Measurements from ENCODE around the gene SERPINA4.
A peak's percentile ranks its signal among the peaks of the same experiment; 100 is the strongest.
"Not testable (repeated sequence)": the region's sequence is repeated elsewhere in the genome, so short reads cannot be mapped to it uniquely, and the experiment has no call there.

Gene SERPINA4

DNA sequence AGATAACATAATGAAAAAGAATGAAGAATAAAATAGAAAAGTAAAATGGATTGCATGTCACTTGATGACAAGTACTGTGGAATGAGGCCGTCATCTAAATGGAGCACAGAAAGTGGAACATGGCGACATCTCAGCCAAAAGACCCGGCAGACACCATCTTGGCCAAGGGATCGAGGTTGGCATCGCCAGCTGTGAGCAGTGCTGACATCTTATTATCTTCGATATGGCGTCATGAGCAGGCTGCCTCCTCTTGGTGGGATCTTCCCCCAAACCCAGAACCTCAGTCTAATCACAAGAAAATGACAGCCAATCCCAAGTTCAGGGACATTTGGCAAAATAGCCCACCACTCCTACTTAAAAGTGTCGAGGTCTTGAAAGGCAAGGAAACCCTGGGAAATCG, 35.1 kb downstream of the SERPINA4 start:
- H3K4me3 ChIP-seq (ENCODE audit: low read depth in 1 of 2, low read length in 2 of 2) = no peak overlapping the region
- no peaks in the 10 kb centered on the region for H3K36me3 ChIP-seq (ENCODE audit: control insufficient read depth in 1 of 2, insufficient read depth in 2 of 2, low read length in 2 of 2)
- H3K4me1 ChIP-seq (ENCODE audit: control insufficient read depth in 1 of 2, insufficient read depth in 2 of 2, low read length in 2 of 2) = peaks cover 29 to 34% of the 10 kb centered on the region in 2 donors
- H3K9me3 ChIP-seq (ENCODE audit: control insufficient read depth in 1 of 2, low read length in 2 of 2) = no peaks in the 10 kb centered on the region
- no peaks in the 10 kb centered on the region for H3K27me3 ChIP-seq (ENCODE audit: control insufficient read depth in 1 of 2, insufficient read depth in 2 of 2, low read length in 2 of 2)
- H3K9ac ChIP-seq (ENCODE audit: low read depth in 1 of 2, low read length in 2 of 2) = no peak overlapping the region
- H3K27ac ChIP-seq (ENCODE audit: low read depth, low read length) = no peak overlapping the region

DNA sequence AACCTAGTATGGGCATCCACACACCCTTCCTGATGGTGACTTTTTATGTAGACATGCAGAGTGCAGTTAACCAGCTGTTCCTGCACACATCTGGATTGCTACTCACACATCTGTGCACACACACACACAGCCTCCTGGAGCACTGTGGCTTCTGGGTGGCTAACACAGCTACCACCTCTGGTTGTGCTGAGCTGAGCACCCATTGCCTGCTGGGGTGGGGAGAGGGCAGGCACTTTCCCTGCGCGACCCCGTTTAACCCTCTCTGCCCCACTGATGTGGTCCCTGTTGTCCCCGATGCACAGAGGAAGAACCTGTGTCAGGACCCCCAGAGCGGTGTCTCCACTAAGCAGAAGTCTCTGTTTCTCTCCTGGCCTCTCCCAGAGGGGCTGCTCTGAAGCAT, 36.5 kb downstream of the SERPINA4 start:
- no peaks in the 10 kb centered on the region for H3K36me3 ChIP-seq (ENCODE audit: control insufficient read depth in 1 of 2, insufficient read depth in 2 of 2, low read length in 2 of 2)
- no peak overlapping the region for H3K9ac ChIP-seq (ENCODE audit: low read depth in 1 of 2, low read length in 2 of 2)
- H3K27ac ChIP-seq (ENCODE audit: low read depth, low read length) = no peak overlapping the region
- no peak overlapping the region for H3K4me3 ChIP-seq (ENCODE audit: low read depth in 1 of 2, low read length in 2 of 2)
- H3K27me3 ChIP-seq (ENCODE audit: control insufficient read depth in 1 of 2, insufficient read depth in 2 of 2, low read length in 2 of 2) = no peaks in the 10 kb centered on the region
- H3K4me1 ChIP-seq (ENCODE audit: control insufficient read depth in 1 of 2, insufficient read depth in 2 of 2, low read length in 2 of 2) = peaks cover 37 to 43% of the 10 kb centered on the region in 2 donors
- no peaks in the 10 kb centered on the region for H3K9me3 ChIP-seq (ENCODE audit: control insufficient read depth in 1 of 2, low read length in 2 of 2)

DNA sequence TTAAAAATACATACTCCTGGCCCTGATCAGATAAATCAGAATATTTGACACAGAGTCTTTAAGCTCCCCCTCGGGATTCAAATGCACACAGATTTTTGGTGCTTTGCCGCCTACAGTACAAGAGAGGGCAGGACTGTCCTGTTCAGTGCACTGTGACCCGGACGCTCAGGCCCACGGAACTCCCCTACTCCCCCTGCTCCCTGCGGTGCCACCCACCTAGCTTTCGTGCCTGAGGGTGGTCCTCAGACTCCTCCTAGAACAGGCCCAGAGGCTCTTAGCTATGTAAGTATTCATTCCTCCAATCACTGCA, 37.2 kb downstream of the SERPINA4 start:
- Histone ChIP-seq H3K27me3 (ENCODE audit: control insufficient read depth in 1 of 2, insufficient read depth in 2 of 2, low read length in 2 of 2) (no peaks in the 10 kb centered on the region), H3K27ac (ENCODE audit: low read depth, low read length) (peak overlapping the region; percentile 58), H3K4me1 (ENCODE audit: control insufficient read depth in 1 of 2, insufficient read depth in 2 of 2, low read length in 2 of 2) (peaks cover 37 to 43% of the 10 kb centered on the region in 2 donors), H3K4me3 (ENCODE audit: low read depth in 1 of 2, low read length in 2 of 2) (peak overlapping the region in 1 of 2 donors; percentile 19), H3K9ac (ENCODE audit: low read depth in 1 of 2, low read length in 2 of 2) (peak overlapping the region in 1 of 2 donors; percentile 52), H3K9me3 (ENCODE audit: control insufficient read depth in 1 of 2, low read length in 2 of 2) (no peaks in the 10 kb centered on the region), H3K36me3 (ENCODE audit: control insufficient read depth in 1 of 2, insufficient read depth in 2 of 2, low read length in 2 of 2) (no peaks in the 10 kb centered on the region)

GRCh38 chr14:94598816-94599655, 37.8 kb downstream of the SERPINA4 start:
- Histone ChIP-seq H3K4me1 (ENCODE audit: control insufficient read depth in 1 of 2, insufficient read depth in 2 of 2, low read length in 2 of 2) (peaks cover 37 to 43% of the 10 kb centered on the region in 2 donors), H3K36me3 (ENCODE audit: control insufficient read depth in 1 of 2, insufficient read depth in 2 of 2, low read length in 2 of 2) (no peaks in the 10 kb centered on the region), H3K9ac (ENCODE audit: low read depth in 1 of 2, low read length in 2 of 2) (peak overlapping the region in 1 of 2 donors; percentile 52), H3K27ac (ENCODE audit: low read depth, low read length) (peak overlapping the region; percentile 58), H3K4me3 (ENCODE audit: low read depth in 1 of 2, low read length in 2 of 2) (peak overlapping the region in 1 of 2 donors; percentile 19), H3K27me3 (ENCODE audit: control insufficient read depth in 1 of 2, insufficient read depth in 2 of 2, low read length in 2 of 2) (no peaks in the 10 kb centered on the region), H3K9me3 (ENCODE audit: control insufficient read depth in 1 of 2, low read length in 2 of 2) (no peaks in the 10 kb centered on the region)

DNA sequence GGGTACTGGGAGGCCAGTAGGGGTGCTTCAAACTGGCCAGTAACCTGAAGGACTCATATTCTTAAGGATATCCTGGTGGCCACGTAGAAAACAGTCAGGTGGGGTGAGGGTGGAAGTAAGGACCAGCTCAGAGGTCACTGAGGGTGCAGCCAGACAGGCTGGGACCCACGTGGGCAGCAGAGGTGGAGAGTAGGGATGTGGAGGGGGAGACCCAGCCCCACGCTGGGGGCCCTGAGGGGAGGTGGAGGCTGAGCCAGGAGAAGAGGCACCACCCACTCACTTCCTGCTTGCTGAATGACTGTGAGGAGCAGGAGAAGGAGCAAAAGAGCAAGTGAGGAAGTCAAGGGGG, 38.4 kb downstream of the SERPINA4 start:
- H3K9me3 ChIP-seq (ENCODE audit: control insufficient read depth in 1 of 2, low read length in 2 of 2) = no peaks in the 10 kb centered on the region
- H3K4me3 ChIP-seq (ENCODE audit: low read depth in 1 of 2, low read length in 2 of 2) = no peak overlapping the region
- H3K27ac ChIP-seq (ENCODE audit: low read depth, low read length) = peak overlapping the region; percentile 44
- H3K9ac ChIP-seq (ENCODE audit: low read depth in 1 of 2, low read length in 2 of 2) = peak overlapping the region in 1 of 2 donors; percentile 52
- no peaks in the 10 kb centered on the region for H3K27me3 ChIP-seq (ENCODE audit: control insufficient read depth in 1 of 2, insufficient read depth in 2 of 2, low read length in 2 of 2)
- no peaks in the 10 kb centered on the region for H3K36me3 ChIP-seq (ENCODE audit: control insufficient read depth in 1 of 2, insufficient read depth in 2 of 2, low read length in 2 of 2)
- H3K4me1 ChIP-seq (ENCODE audit: control insufficient read depth in 1 of 2, insufficient read depth in 2 of 2, low read length in 2 of 2) = peaks cover 37 to 43% of the 10 kb centered on the region in 2 donors

- Histone ChIP-seq H3K4me1 (ENCODE audit: control insufficient read depth in 1 of 2, insufficient read depth in 2 of 2, low read length in 2 of 2) (peaks cover 37 to 43% of the 10 kb centered on the region in 2 donors), H3K27me3 (ENCODE audit: control insufficient read depth in 1 of 2, insufficient read depth in 2 of 2, low read length in 2 of 2) (no peaks in the 10 kb centered on the region), H3K9me3 (ENCODE audit: control insufficient read depth in 1 of 2, low read length in 2 of 2) (no peaks in the 10 kb centered on the region), H3K9ac (ENCODE audit: low read depth in 1 of 2, low read length in 2 of 2) (no peak overlapping the region), H3K36me3 (ENCODE audit: control insufficient read depth in 1 of 2, insufficient read depth in 2 of 2, low read length in 2 of 2) (no peaks in the 10 kb centered on the region), H3K4me3 (ENCODE audit: low read depth in 1 of 2, low read length in 2 of 2) (no peak overlapping the region), H3K27ac (ENCODE audit: low read depth, low read length) (no peak overlapping the region)
These were observed 38.9 kb downstream of the SERPINA4 start for GRCh38 chr14:94600148-94600545.

GRCh38 chr14:94601884-94602391, 40.7 kb downstream of the SERPINA4 start:
- Histone ChIP-seq H3K4me3 (ENCODE audit: low read depth in 1 of 2, low read length in 2 of 2) (no peak overlapping the region), H3K9ac (ENCODE audit: low read depth in 1 of 2, low read length in 2 of 2) (no peak overlapping the region), H3K4me1 (ENCODE audit: control insufficient read depth in 1 of 2, insufficient read depth in 2 of 2, low read length in 2 of 2) (peaks cover 37 to 43% of the 10 kb centered on the region in 2 donors), H3K36me3 (ENCODE audit: control insufficient read depth in 1 of 2, insufficient read depth in 2 of 2, low read length in 2 of 2) (no peaks in the 10 kb centered on the region), H3K27ac (ENCODE audit: low read depth, low read length) (no peak overlapping the region), H3K27me3 (ENCODE audit: control insufficient read depth in 1 of 2, insufficient read depth in 2 of 2, low read length in 2 of 2) (no peaks in the 10 kb centered on the region), H3K9me3 (ENCODE audit: control insufficient read depth in 1 of 2, low read length in 2 of 2) (no peaks in the 10 kb centered on the region)

DNA sequence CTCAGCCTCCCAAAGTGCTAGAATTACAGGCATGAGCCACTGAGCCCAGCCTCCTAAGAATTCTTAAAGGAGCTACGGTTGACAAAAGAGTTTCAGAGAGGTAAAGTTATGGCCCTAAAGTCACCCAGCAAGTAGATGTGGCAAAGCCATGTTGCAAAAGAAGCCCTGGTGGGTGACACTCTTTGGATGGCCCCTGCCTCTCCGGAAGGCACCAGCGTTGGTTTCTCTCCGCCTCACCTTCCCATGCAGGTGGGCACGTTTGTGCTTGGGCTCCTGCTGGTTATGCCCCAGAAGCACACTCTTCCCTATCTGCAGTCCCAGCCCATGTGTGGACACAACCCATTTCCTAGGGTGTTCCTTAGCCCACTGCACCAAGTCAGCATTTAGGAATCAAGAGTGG, 41.5 kb downstream of the SERPINA4 start:
- Histone ChIP-seq H3K36me3 (ENCODE audit: control insufficient read depth in 1 of 2, insufficient read depth in 2 of 2, low read length in 2 of 2) (no peaks in the 10 kb centered on the region), H3K27ac (ENCODE audit: low read depth, low read length) (no peak overlapping the region), H3K9ac (ENCODE audit: low read depth in 1 of 2, low read length in 2 of 2) (no peak overlapping the region), H3K27me3 (ENCODE audit: control insufficient read depth in 1 of 2, insufficient read depth in 2 of 2, low read length in 2 of 2) (no peaks in the 10 kb centered on the region), H3K4me3 (ENCODE audit: low read depth in 1 of 2, low read length in 2 of 2) (no peak overlapping the region), H3K4me1 (ENCODE audit: control insufficient read depth in 1 of 2, insufficient read depth in 2 of 2, low read length in 2 of 2) (peaks cover 37 to 43% of the 10 kb centered on the region in 2 donors), H3K9me3 (ENCODE audit: control insufficient read depth in 1 of 2, low read length in 2 of 2) (no peaks in the 10 kb centered on the region)

DNA sequence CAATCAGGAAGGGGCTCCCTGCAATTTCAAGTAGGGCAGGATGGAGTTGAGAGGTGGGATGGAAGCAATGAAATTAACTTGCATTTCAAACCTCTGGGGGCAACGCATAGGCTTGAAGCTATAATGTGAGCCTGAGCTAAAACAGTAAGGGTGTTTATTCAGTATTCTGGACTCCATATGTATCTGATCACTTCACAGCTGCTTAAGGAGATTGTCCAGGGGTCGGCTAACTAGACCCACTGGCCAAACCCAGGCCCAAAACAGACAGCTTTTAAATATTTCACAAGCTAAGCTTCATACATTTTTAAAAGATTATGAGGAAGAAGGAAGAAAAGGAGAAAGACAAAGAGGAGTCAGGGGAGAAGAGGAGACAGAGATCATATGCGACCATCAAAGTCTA, 44.1 kb downstream of the SERPINA4 start:
- no peaks in the 10 kb centered on the region for H3K27me3 ChIP-seq (ENCODE audit: control insufficient read depth in 1 of 2, insufficient read depth in 2 of 2, low read length in 2 of 2)
- no peaks in the 10 kb centered on the region for H3K36me3 ChIP-seq (ENCODE audit: control insufficient read depth in 1 of 2, insufficient read depth in 2 of 2, low read length in 2 of 2)
- peaks cover 15 to 17% of the 10 kb centered on the region in 2 donors for H3K4me1 ChIP-seq (ENCODE audit: control insufficient read depth in 1 of 2, insufficient read depth in 2 of 2, low read length in 2 of 2)
- H3K9ac ChIP-seq (ENCODE audit: low read depth in 1 of 2, low read length in 2 of 2) = no peak overlapping the region
- no peak overlapping the region for H3K27ac ChIP-seq (ENCODE audit: low read depth, low read length)
- no peak overlapping the region for H3K4me3 ChIP-seq (ENCODE audit: low read depth in 1 of 2, low read length in 2 of 2)
- no peaks in the 10 kb centered on the region for H3K9me3 ChIP-seq (ENCODE audit: control insufficient read depth in 1 of 2, low read length in 2 of 2)

DNA sequence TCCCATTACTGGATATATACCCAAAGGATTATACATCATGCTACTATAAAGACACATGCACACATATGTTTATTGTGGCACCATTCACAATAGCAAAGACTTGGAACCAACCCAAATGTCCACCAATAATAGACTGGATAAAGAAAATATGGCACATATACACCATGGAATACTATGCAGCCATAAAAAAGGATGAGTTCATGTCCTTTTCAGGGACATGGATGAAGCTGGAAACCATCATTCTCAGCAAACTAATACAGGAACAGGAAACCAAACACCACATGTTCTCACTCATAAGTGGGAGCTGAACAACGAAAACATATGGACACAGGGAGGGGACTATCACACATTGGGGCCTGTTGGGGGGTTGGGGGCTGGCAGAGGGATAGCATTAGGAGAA, 47.7 kb downstream of the SERPINA4 start:
- H3K4me3 ChIP-seq (ENCODE audit: low read depth in 1 of 2, low read length in 2 of 2); H3K36me3 ChIP-seq (ENCODE audit: control insufficient read depth in 1 of 2, insufficient read depth in 2 of 2, low read length in 2 of 2); H3K27me3 ChIP-seq (ENCODE audit: control insufficient read depth in 1 of 2, insufficient read depth in 2 of 2, low read length in 2 of 2); H3K9ac ChIP-seq (ENCODE audit: low read depth in 1 of 2, low read length in 2 of 2); H3K9me3 ChIP-seq (ENCODE audit: control insufficient read depth in 1 of 2, low read length in 2 of 2); H3K27ac ChIP-seq (ENCODE audit: low read depth, low read length); H3K4me1 ChIP-seq (ENCODE audit: control insufficient read depth in 1 of 2, insufficient read depth in 2 of 2, low read length in 2 of 2): not testable (repeated sequence)
